Measurements from ENCODE around the gene LMO1.
A peak's percentile ranks its signal among the peaks of the same experiment; 100 is the strongest.

The LMO1 gene

GRCh38 chr11:8220261-8221045 lies 43.2 kb downstream of the LMO1 start:
- no peak for TF ChIP-seq CTCF (conservative IDR thresholded peaks at IDR 0.05; ENCODE audit: low read length)
- no peak overlapping the region for H3K4me3 ChIP-seq (ENCODE audit: low read length)
- DNase-seq (ENCODE audit: low read depth) = no peak

GRCh38 chr11:8219257-8220021 lies 44.2 kb downstream of the LMO1 start:
- H3K4me3 ChIP-seq (ENCODE audit: low read length) = no peak overlapping the region
- peak; percentile 46 for DNase-seq (ENCODE audit: low read depth)
- TF ChIP-seq CTCF (conservative IDR thresholded peaks at IDR 0.05; ENCODE audit: low read length) = peak; percentile 69

GRCh38 chr11:8218840-8219239 lies 44.8 kb downstream of the LMO1 start:
- H3K4me3 ChIP-seq (ENCODE audit: low read length) = no peak overlapping the region
- TF ChIP-seq CTCF (conservative IDR thresholded peaks at IDR 0.05; ENCODE audit: low read length) = no peak
- no peak for DNase-seq (ENCODE audit: low read depth)

- no peak for DNase-seq (ENCODE audit: low read depth)
- no peak for TF ChIP-seq CTCF (conservative IDR thresholded peaks at IDR 0.05; ENCODE audit: low read length)
- H3K4me3 ChIP-seq (ENCODE audit: low read length) = no peak overlapping the region
Observed at GRCh38 chr11:8218409-8218808, 45.3 kb downstream of the LMO1 start.

- TF ChIP-seq CTCF (conservative IDR thresholded peaks at IDR 0.05; ENCODE audit: low read length) = no peak
- no peak for DNase-seq (ENCODE audit: low read depth)
- H3K4me3 ChIP-seq (ENCODE audit: low read length) = no peak overlapping the region
Observed at GRCh38 chr11:8217926-8218325, 45.8 kb downstream of the LMO1 start.

GRCh38 chr11:8217136-8217535 lies 46.5 kb downstream of the LMO1 start:
- H3K4me3 ChIP-seq (ENCODE audit: low read length) = no peak overlapping the region
- no peak for TF ChIP-seq CTCF (conservative IDR thresholded peaks at IDR 0.05; ENCODE audit: low read length)
- DNase-seq (ENCODE audit: low read depth) = no peak

GRCh38 chr11:8213376-8213775 lies 50.3 kb downstream of the LMO1 start:
- no peak overlapping the region for H3K4me3 ChIP-seq (ENCODE audit: low read length)
- no peak for DNase-seq (ENCODE audit: low read depth)
- no peak for TF ChIP-seq CTCF (conservative IDR thresholded peaks at IDR 0.05; ENCODE audit: low read length)
